Measurements from ENCODE around the gene PDLIM4.

PDLIM4 gene

GRCh38 chr5:132261881-132262845 is 4.7 kb downstream of the PDLIM4 start:
- Histone ChIP-seq H3K36me3 (ENCODE audit: control insufficient read depth, insufficient read depth, low read length) (no peaks in the 10 kb centered on the region; the same call in 1 of the 2 replicates), H3K9me3 (ENCODE audit: control insufficient read depth, insufficient read depth, low read length) (no peaks in the 10 kb centered on the region), H3K4me1 (ENCODE audit: control insufficient read depth, insufficient read depth, low read length) (peaks cover 11% of the 10 kb centered on the region), H3K27ac (ENCODE audit: low read depth, low read length) (no peak overlapping the region), H3K9ac (ENCODE audit: low read depth, low read length) (no peak overlapping the region), H3K27me3 (ENCODE audit: control insufficient read depth, insufficient read depth, low read length) (peaks cover 11% of the 10 kb centered on the region; the same call in 1 of the 2 replicates), H3K4me3 (ENCODE audit: low read depth, low read length) (no peak overlapping the region)

DNA sequence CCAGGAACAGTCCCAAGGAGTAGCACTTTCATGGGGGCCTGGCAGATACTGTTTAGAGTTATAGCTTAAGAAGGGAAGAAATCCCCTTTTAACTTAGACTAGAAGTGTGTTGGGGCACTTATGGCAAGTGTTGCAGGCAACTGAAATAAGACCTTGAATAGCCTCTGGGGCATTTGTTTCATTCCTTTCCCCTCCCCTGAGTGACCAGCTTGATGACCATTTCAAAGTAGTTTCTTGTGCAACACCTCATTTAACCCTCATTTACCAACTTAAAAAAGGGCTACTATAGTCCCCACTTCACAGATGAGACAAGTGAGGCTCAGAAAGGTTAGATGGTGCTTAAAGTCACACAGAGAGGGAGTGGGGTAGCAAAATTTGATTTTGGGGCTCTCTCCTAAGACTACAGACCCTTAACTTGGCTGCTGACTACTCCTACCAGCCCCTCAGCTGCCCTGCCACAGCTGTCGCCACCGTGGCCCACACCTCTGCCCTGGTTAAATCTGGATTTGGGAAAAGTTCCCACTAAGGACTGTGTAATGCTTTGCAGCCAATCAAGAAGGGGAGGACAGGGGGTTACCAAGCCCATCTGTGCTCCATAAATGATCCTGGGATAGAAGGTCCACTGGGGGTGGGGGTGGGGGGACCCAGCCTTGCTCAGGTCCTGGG is 5.5 kb downstream of the PDLIM4 start:
- H3K9me3 ChIP-seq (ENCODE audit: control insufficient read depth, insufficient read depth, low read length) = no peaks in the 10 kb centered on the region
- H3K27me3 ChIP-seq (ENCODE audit: control insufficient read depth, insufficient read depth, low read length) = peaks cover 7% of the 10 kb centered on the region; the same call in 1 of the 2 replicates
- no peak overlapping the region for H3K4me3 ChIP-seq (ENCODE audit: low read depth, low read length)
- no peak overlapping the region for H3K9ac ChIP-seq (ENCODE audit: low read depth, low read length)
- no peaks in the 10 kb centered on the region; the same call in 1 of the 2 replicates for H3K36me3 ChIP-seq (ENCODE audit: control insufficient read depth, insufficient read depth, low read length)
- no peak overlapping the region for H3K27ac ChIP-seq (ENCODE audit: low read depth, low read length)
- H3K4me1 ChIP-seq (ENCODE audit: control insufficient read depth, insufficient read depth, low read length) = peaks cover 11% of the 10 kb centered on the region

- Histone ChIP-seq H3K4me1 (ENCODE audit: control insufficient read depth, insufficient read depth, low read length) (peaks cover 5% of the 10 kb centered on the region; the same call in 1 of the 2 replicates), H3K27me3 (ENCODE audit: control insufficient read depth, insufficient read depth, low read length) (peaks cover under 1% of the 10 kb centered on the region; the same call in 1 of the 2 replicates), H3K27ac (ENCODE audit: low read depth, low read length) (no peak overlapping the region), H3K9me3 (ENCODE audit: control insufficient read depth, insufficient read depth, low read length) (no peaks in the 10 kb centered on the region), H3K9ac (ENCODE audit: low read depth, low read length) (no peak overlapping the region), H3K36me3 (ENCODE audit: control insufficient read depth, insufficient read depth, low read length) (no peaks in the 10 kb centered on the region; the same call in 1 of the 2 replicates), H3K4me3 (ENCODE audit: low read depth, low read length) (no peak overlapping the region)
Measured at GRCh38 chr5:132263548-132264261, 6.2 kb downstream of the PDLIM4 start.

GRCh38 chr5:132264546-132265335 is 7.2 kb downstream of the PDLIM4 start:
- Histone ChIP-seq H3K36me3 (ENCODE audit: control insufficient read depth, insufficient read depth, low read length) (no peaks in the 10 kb centered on the region; the same call in 1 of the 2 replicates), H3K4me1 (ENCODE audit: control insufficient read depth, insufficient read depth, low read length) (peaks cover 5% of the 10 kb centered on the region; the same call in 1 of the 2 replicates), H3K9me3 (ENCODE audit: control insufficient read depth, insufficient read depth, low read length) (no peaks in the 10 kb centered on the region), H3K9ac (ENCODE audit: low read depth, low read length) (no peak overlapping the region), H3K27me3 (ENCODE audit: control insufficient read depth, insufficient read depth, low read length) (no peaks in the 10 kb centered on the region), H3K4me3 (ENCODE audit: low read depth, low read length) (no peak overlapping the region), H3K27ac (ENCODE audit: low read depth, low read length) (no peak overlapping the region)

- H3K27ac ChIP-seq (ENCODE audit: low read depth, low read length) = no peak overlapping the region
- H3K36me3 ChIP-seq (ENCODE audit: control insufficient read depth, insufficient read depth, low read length) = no peaks in the 10 kb centered on the region; the same call in 1 of the 2 replicates
- H3K4me3 ChIP-seq (ENCODE audit: low read depth, low read length) = no peak overlapping the region
- peaks cover 3% of the 10 kb centered on the region; the same call in 1 of the 2 replicates for H3K4me1 ChIP-seq (ENCODE audit: control insufficient read depth, insufficient read depth, low read length)
- no peak overlapping the region for H3K9ac ChIP-seq (ENCODE audit: low read depth, low read length)
- H3K27me3 ChIP-seq (ENCODE audit: control insufficient read depth, insufficient read depth, low read length) = no peaks in the 10 kb centered on the region
- H3K9me3 ChIP-seq (ENCODE audit: control insufficient read depth, insufficient read depth, low read length) = no peaks in the 10 kb centered on the region
Measured at GRCh38 chr5:132265336-132266030, 8.0 kb downstream of the PDLIM4 start.

GRCh38 chr5:132266031-132266835 is 8.7 kb downstream of the PDLIM4 start:
- no peaks in the 10 kb centered on the region for H3K4me1 ChIP-seq (ENCODE audit: control insufficient read depth, insufficient read depth, low read length)
- H3K27ac ChIP-seq (ENCODE audit: low read depth, low read length) = no peak overlapping the region
- no peak overlapping the region for H3K9ac ChIP-seq (ENCODE audit: low read depth, low read length)
- H3K9me3 ChIP-seq (ENCODE audit: control insufficient read depth, insufficient read depth, low read length) = no peaks in the 10 kb centered on the region
- H3K36me3 ChIP-seq (ENCODE audit: control insufficient read depth, insufficient read depth, low read length) = no peaks in the 10 kb centered on the region; the same call in 1 of the 2 replicates
- H3K27me3 ChIP-seq (ENCODE audit: control insufficient read depth, insufficient read depth, low read length) = no peaks in the 10 kb centered on the region
- H3K4me3 ChIP-seq (ENCODE audit: low read depth, low read length) = no peak overlapping the region

DNA sequence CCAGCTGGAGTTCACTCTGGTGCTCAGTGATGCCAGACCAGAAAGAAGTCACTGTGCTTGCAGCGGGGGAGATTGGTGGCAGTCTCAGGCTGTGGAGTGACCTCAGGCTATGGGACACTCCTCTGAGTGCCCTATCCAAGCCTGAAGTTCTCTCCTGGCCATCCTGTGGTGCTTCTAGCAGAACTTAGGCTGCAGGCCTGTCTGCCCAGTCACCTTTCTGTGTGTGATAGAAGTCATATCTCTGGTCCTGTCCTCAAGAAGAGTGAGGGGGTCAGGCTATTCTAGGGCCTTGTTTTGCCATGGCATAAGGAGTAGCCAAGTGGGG is 9.3 kb downstream of the PDLIM4 start:
- Histone ChIP-seq H3K9me3 (ENCODE audit: control insufficient read depth, insufficient read depth, low read length) (no peaks in the 10 kb centered on the region), H3K27me3 (ENCODE audit: control insufficient read depth, insufficient read depth, low read length) (no peaks in the 10 kb centered on the region), H3K36me3 (ENCODE audit: control insufficient read depth, insufficient read depth, low read length) (no peaks in the 10 kb centered on the region; the same call in 1 of the 2 replicates), H3K9ac (ENCODE audit: low read depth, low read length) (no peak overlapping the region), H3K4me3 (ENCODE audit: low read depth, low read length) (no peak overlapping the region), H3K4me1 (ENCODE audit: control insufficient read depth, insufficient read depth, low read length) (no peaks in the 10 kb centered on the region), H3K27ac (ENCODE audit: low read depth, low read length) (no peak overlapping the region)

DNA sequence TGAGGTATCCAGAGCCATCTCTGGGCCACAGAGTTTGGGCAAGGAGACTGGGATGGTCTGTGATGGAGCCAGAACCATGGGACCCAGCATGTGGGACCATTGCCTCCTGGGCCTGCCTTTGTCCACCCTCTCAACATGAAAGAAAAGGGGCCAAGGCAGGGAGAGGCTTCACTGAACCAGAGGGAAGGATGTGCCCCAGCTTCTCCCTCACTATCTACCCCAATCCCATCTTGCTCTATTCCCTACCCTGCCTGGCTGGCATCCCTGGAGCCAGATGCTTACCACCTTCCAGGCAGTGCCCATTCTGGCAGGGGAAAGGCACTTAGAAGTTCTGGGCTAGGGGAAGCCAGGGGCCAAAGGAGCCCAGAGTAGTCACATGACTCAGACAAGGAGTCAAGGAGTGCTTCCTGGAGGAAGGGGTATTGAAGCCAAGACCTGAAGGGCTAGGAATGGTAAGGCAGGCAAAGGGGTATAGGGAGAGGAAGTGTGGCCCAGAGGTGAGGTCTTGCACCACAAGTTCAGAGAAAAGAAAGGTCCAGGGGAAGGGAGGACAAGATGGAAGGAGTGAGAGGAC is 9.8 kb downstream of the PDLIM4 start:
- H3K27ac ChIP-seq (ENCODE audit: low read depth, low read length) = no peak overlapping the region
- no peak overlapping the region for H3K4me3 ChIP-seq (ENCODE audit: low read depth, low read length)
- no peaks in the 10 kb centered on the region for H3K27me3 ChIP-seq (ENCODE audit: control insufficient read depth, insufficient read depth, low read length)
- H3K36me3 ChIP-seq (ENCODE audit: control insufficient read depth, insufficient read depth, low read length) = no peaks in the 10 kb centered on the region; the same call in 1 of the 2 replicates
- H3K9ac ChIP-seq (ENCODE audit: low read depth, low read length) = no peak overlapping the region
- H3K4me1 ChIP-seq (ENCODE audit: control insufficient read depth, insufficient read depth, low read length) = no peaks in the 10 kb centered on the region
- H3K9me3 ChIP-seq (ENCODE audit: control insufficient read depth, insufficient read depth, low read length) = no peaks in the 10 kb centered on the region

Measured in HUES48 (cell line).